MM.1S (cell line): Measurements from ENCODE around the gene CLSTN1.

Source experiments
- CTCF ChIP-seq: fragments of 300-600 bp; sonication (generic); IDR thresholded peaks from 2 replicates; pipeline ENCODE4 v1.5.1; 2016; ENCODE audit warnings: antibody characterized with exemption, low read length, mixed read lengths
- EZH2 ChIP-seq: fragments of 300-600 bp; sonication (generic); optimal IDR thresholded peaks from 2 replicates; pipeline ENCODE3; 2017; ENCODE audit warnings: low read depth, mild to moderate bottlenecking, antibody characterized with exemption, low read length, mixed read lengths
- EZH2phosphoT487 ChIP-seq: fragments of 300-600 bp; sonication (generic); IDR thresholded peaks from 2 replicates; pipeline ENCODE4 v1.6.1; 2018; ENCODE audit warnings: antibody characterized with exemption, low read length

DNA sequence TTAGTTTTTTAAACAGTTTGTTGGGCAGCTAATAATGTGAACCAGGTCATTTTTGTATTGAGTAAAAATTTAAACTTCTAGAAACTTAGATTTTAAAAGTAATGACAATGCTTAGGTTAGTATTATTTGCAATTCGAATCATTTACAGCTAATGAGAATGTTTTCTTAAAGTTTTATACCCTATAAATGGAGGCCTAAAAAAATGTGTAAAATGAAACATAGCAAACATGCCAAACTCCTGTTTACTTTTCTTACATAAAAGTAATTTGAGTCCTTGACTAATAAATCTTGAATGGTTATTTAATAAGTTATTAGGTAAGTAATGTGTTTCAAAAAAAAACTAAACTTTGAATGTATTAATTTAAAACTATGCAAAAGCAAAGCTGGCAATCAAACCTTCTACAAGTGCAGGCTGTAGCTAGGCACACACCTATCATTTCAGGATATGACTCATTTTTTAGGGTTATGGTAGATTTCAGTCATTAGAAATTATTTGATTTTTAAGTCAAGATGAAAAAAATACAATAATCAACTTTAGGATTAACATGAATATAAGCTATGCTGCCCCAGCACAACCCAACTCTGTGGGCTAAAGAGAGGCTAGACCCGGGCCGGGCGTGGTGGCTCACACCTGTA lies 41.5 kb downstream of the CLSTN1 start:
- TF ChIP-seq CTCF (no peak), EZH2 (no peak), EZH2phosphoT487 (no peak)
